Mesenchymal stem cell (in vitro differentiated cells and primary cell): ENCODE data around the gene CHCHD4.
"Not testable (repeated sequence)": the region's sequence is repeated elsewhere in the genome, so short reads cannot be mapped to it uniquely, and the experiment has no call there.

Source experiments
- DNase-seq: peaks from one replicate; pipeline ENCODE4 v3.0.0-alpha.2; 2013
- H2AFZ ChIP-seq: one replicate; pipeline ENCODE4 v1.6.1; 2013; ENCODE audit warnings: low read depth, mild to moderate bottlenecking, control low read depth, inconsistent platforms, low read length, moderate library complexity
- H2AK5ac ChIP-seq: 2 replicates; pipeline ENCODE4 v1.6.1; 2013; ENCODE audit warnings: low read length, moderate library complexity, mild to moderate bottlenecking, inconsistent platforms; ENCODE audit not compliant: severe bottlenecking
- H2BK120ac ChIP-seq: one replicate; pipeline ENCODE4 v1.6.1; 2013; ENCODE audit warnings: low read depth, mild to moderate bottlenecking, inconsistent platforms, low read length, moderate library complexity
- H2BK12ac ChIP-seq, 2 experiments: one replicate each; pipeline ENCODE4 v1.6.1; 2013; ENCODE audit warnings: inconsistent platforms in 2 of 2, low read length in 2 of 2, mild to moderate bottlenecking in 2 of 2, moderate library complexity in 2 of 2, control low read depth in 1 of 2
- H2BK15ac ChIP-seq: one replicate; pipeline ENCODE4 v1.6.1; 2013; ENCODE audit warnings: mild to moderate bottlenecking, low read depth, inconsistent platforms; ENCODE audit not compliant: poor library complexity, severe bottlenecking
- H2BK5ac ChIP-seq: 2 replicates; pipeline ENCODE4 v1.6.1; 2013; ENCODE audit warnings: low read depth, mild to moderate bottlenecking, low read length, control low read depth, inconsistent platforms; ENCODE audit not compliant: poor library complexity, severe bottlenecking
- H3K14ac ChIP-seq, 2 experiments: one replicate each; pipeline ENCODE4 v1.6.1; 2013; ENCODE audit warnings: inconsistent platforms in 2 of 2, low read length in 2 of 2, control low read depth in 1 of 2, mild to moderate bottlenecking in 1 of 2, moderate library complexity in 1 of 2
- H3K18ac ChIP-seq, 2 experiments: one replicate each; pipeline ENCODE4 v1.6.1; 2013; ENCODE audit warnings: inconsistent platforms in 2 of 2, low read length in 2 of 2, control low read depth in 1 of 2, low read depth in 1 of 2, mild to moderate bottlenecking in 1 of 2
- H3K23ac ChIP-seq, 2 experiments: one replicate each; pipeline ENCODE4 v1.6.1; 2013; ENCODE audit warnings: inconsistent platforms in 2 of 2, low read length in 2 of 2, mild to moderate bottlenecking in 2 of 2, moderate library complexity in 2 of 2, control low read depth in 1 of 2
- H3K27ac ChIP-seq: 2 replicates; pipeline ENCODE4 v1.5.1; 2013; ENCODE audit warnings: mild to moderate bottlenecking, moderate library complexity, low read length, control low read depth, inconsistent platforms; ENCODE audit not compliant: poor library complexity, severe bottlenecking
- H3K27me3 ChIP-seq, 2 experiments: 2 replicates each; pipeline versions ENCODE4 v1.6.1 to v1.7.0; 2013; ENCODE audit warnings: low read length in 2 of 2, mild to moderate bottlenecking in 2 of 2, moderate library complexity in 2 of 2, control low read depth in 1 of 2, inconsistent platforms in 1 of 2; ENCODE audit not compliant: control insufficient read depth in 1 of 2, insufficient read depth in 1 of 2
- H3K36me3 ChIP-seq, 2 experiments: 2 replicates each; pipeline versions ENCODE4 v1.6.1 to v1.7.0; 2013; ENCODE audit warnings: low read length in 2 of 2, control low read depth in 1 of 2, inconsistent platforms in 1 of 2, low read depth in 1 of 2, mild to moderate bottlenecking in 1 of 2; ENCODE audit not compliant: insufficient read depth in 2 of 2, control insufficient read depth in 1 of 2
- H3K4ac ChIP-seq, 2 experiments: one replicate each; pipeline ENCODE4 v1.6.1; 2013; ENCODE audit warnings: inconsistent platforms in 2 of 2, low read length in 2 of 2, mild to moderate bottlenecking in 2 of 2, moderate library complexity in 2 of 2, control low read depth in 1 of 2, low read depth in 1 of 2
- H3K4me1 ChIP-seq: 2 replicates; pipeline ENCODE4 v1.6.1; 2013; ENCODE audit warnings: low read depth, low read length, control low read depth; ENCODE audit not compliant: control insufficient read depth, insufficient read depth
- H3K4me2 ChIP-seq: 2 replicates; pipeline ENCODE4 v1.6.1; 2013; ENCODE audit warnings: low read length, mild to moderate bottlenecking, inconsistent platforms; ENCODE audit not compliant: poor library complexity, severe bottlenecking
- H3K4me3 ChIP-seq, 2 experiments: 2 replicates each; pipeline versions ENCODE4 v1.5.1 to v1.7.0; 2013; ENCODE audit warnings: low read length in 2 of 2, mild to moderate bottlenecking in 2 of 2, control low read depth in 1 of 2, low read depth in 1 of 2; ENCODE audit not compliant: insufficient read depth in 1 of 2
- H3K79me1 ChIP-seq: replicated peaks from 2 replicates; pipeline ENCODE4 v1.6.1; 2013; ENCODE audit warnings: mild to moderate bottlenecking, control low read depth, low read length, inconsistent platforms; ENCODE audit not compliant: poor library complexity, severe bottlenecking
- H3K9ac ChIP-seq: 2 replicates; pipeline ENCODE4 v1.7.0; 2013; ENCODE audit warnings: mild to moderate bottlenecking, low read length, moderate library complexity
- H3K9me3 ChIP-seq: 2 replicates; pipeline ENCODE4 v1.7.0; 2013; ENCODE audit warnings: mild to moderate bottlenecking, low read length; ENCODE audit not compliant: control insufficient read depth
- H4K8ac ChIP-seq: one replicate; pipeline ENCODE4 v1.6.1; 2013; ENCODE audit warnings: inconsistent platforms, mild to moderate bottlenecking, low read length, moderate library complexity
- H4K91ac ChIP-seq: one replicate; pipeline ENCODE4 v1.6.1; 2013; ENCODE audit warnings: mild to moderate bottlenecking, low read length, inconsistent platforms
- WGBS: methylation state at CpG from one replicate; pipeline ENCODE4 v1.1.7; 2013; ENCODE audit warnings: mixed read lengths; 5-methylcytosine and 5-hydroxymethylcytosine counted together

The CHCHD4 gene

GRCh38 chr3:14117468-14118399 lies 6.9 kb downstream of the CHCHD4 start:
- peaks cover 31% of the 10 kb centered on the region for H3K79me1 ChIP-seq
- no peak overlapping the region for H2BK15ac ChIP-seq
- no peak overlapping the region for H3K27ac ChIP-seq
- H2BK120ac ChIP-seq, result no peak overlapping the region
- H4K8ac ChIP-seq, result no peak overlapping the region
- no peak overlapping the region for H2AFZ ChIP-seq
- no peak overlapping the region for H3K18ac ChIP-seq
- no peak for DNase-seq
- H2BK12ac ChIP-seq, result no peak overlapping the region
- no peak overlapping the region for H4K91ac ChIP-seq
- peaks cover 3% of the 10 kb centered on the region for H3K4me1 ChIP-seq
- H2BK5ac ChIP-seq, result no peak overlapping the region
- 93% methylated on average over 8 of the region's 10 CpGs for WGBS
- H3K14ac ChIP-seq, result no peak overlapping the region
- no peak overlapping the region for H3K4me3 ChIP-seq
- H3K23ac ChIP-seq, result no peak overlapping the region
- H3K27me3 ChIP-seq, result no peaks in the 10 kb centered on the region
- H3K4ac ChIP-seq, result no peak overlapping the region
- no peak overlapping the region for H2AK5ac ChIP-seq
- no peak overlapping the region for H3K9ac ChIP-seq
- H3K4me2 ChIP-seq, result no peak overlapping the region
- no peaks in the 10 kb centered on the region for H3K9me3 ChIP-seq
- H3K36me3 ChIP-seq, result peaks cover 9 to 65% of the 10 kb centered on the region in 2 experiments

GRCh38 chr3:14113965-14114635 lies 10.6 kb downstream of the CHCHD4 start:
- Histone ChIP-seq H2AFZ (no peak overlapping the region), H3K23ac (no peak overlapping the region), H3K4me2 (no peak overlapping the region), H2BK120ac (no peak overlapping the region), H3K4ac (no peak overlapping the region), H3K14ac (no peak overlapping the region), H3K9me3 (no peaks in the 10 kb centered on the region), H2BK15ac (no peak overlapping the region), H3K27ac (no peak overlapping the region), H3K18ac (no peak overlapping the region), H3K36me3 (peaks cover 15 to 57% of the 10 kb centered on the region in 2 experiments), H4K91ac (no peak overlapping the region), H3K79me1 (peaks cover 21% of the 10 kb centered on the region), H3K27me3 (no peaks in the 10 kb centered on the region), H3K9ac (no peak overlapping the region), H2BK5ac (no peak overlapping the region), H4K8ac (no peak overlapping the region), H2BK12ac (no peak overlapping the region), H3K4me3 (no peak overlapping the region), H3K4me1 (peaks cover 3% of the 10 kb centered on the region), H2AK5ac (no peak overlapping the region)
- 96% methylated on average over 7 of the region's 7 CpGs for WGBS
- DNase-seq, result no peak

- Histone ChIP-seq H2BK5ac (no peak overlapping the region), H2AK5ac (no peak overlapping the region), H2BK12ac (no peak overlapping the region), H3K27me3 (no peaks in the 10 kb centered on the region), H3K79me1 (no peaks in the 10 kb centered on the region), H2AFZ (no peak overlapping the region), H3K9me3 (no peaks in the 10 kb centered on the region), H3K23ac (no peak overlapping the region), H3K9ac (no peak overlapping the region), H2BK15ac (no peak overlapping the region), H3K4ac (no peak overlapping the region), H3K4me2 (no peak overlapping the region), H4K91ac (no peak overlapping the region), H3K14ac (no peak overlapping the region), H2BK120ac (no peak overlapping the region), H3K4me3 (no peak overlapping the region), H3K18ac (no peak overlapping the region), H3K4me1 (no peaks in the 10 kb centered on the region), H3K27ac (no peak overlapping the region), H4K8ac (no peak overlapping the region), H3K36me3 (peaks cover 14 to 48% of the 10 kb centered on the region in 2 experiments)
- 95% methylated on average over 4 of the region's 4 CpGs for WGBS
- no peak for DNase-seq
Observed at GRCh38 chr3:14110699-14111098, 14.0 kb downstream of the CHCHD4 start.

- H2BK5ac ChIP-seq, H2BK15ac ChIP-seq, H3K9me3 ChIP-seq, DNase-seq, H3K4me1 ChIP-seq, H3K79me1 ChIP-seq, H2AK5ac ChIP-seq, H2BK120ac ChIP-seq, H3K18ac ChIP-seq, H4K91ac ChIP-seq, H3K14ac ChIP-seq, H3K4me2 ChIP-seq, H3K4ac ChIP-seq, H2BK12ac ChIP-seq, H3K9ac ChIP-seq, H2AFZ ChIP-seq, H3K27me3 ChIP-seq, H3K27ac ChIP-seq, H3K4me3 ChIP-seq, H3K23ac ChIP-seq, H4K8ac ChIP-seq: not testable (repeated sequence)
- H3K36me3 ChIP-seq, result peaks cover 13 to 39% of the 10 kb centered on the region in 2 experiments
- 95% methylated on average over 3 of the region's 5 CpGs for WGBS
Observed at GRCh38 chr3:14109821-14110220, 14.8 kb downstream of the CHCHD4 start.
